ENCODE measurements around the gene PARG.
"Not testable (repeated sequence)": the region's sequence is repeated elsewhere in the genome, so short reads cannot be mapped to it uniquely, and the experiment has no call there.

- not testable (repeated sequence) for TF ChIP-seq CTCF (conservative IDR thresholded peaks at IDR 0.05; ENCODE audit: low read length); EZH2phosphoT487 (IDR thresholded peaks at IDR 0.05; ENCODE audit: borderline replicate concordance)
Observed at GRCh38 chr10:49923572-49923971, 18.3 kb downstream of the PARG start.

Measured in Loucy (cell line).